MM.1S (cell line): Measurements from ENCODE around the gene LILRB5.

Experiments
- DNase-seq: peaks from one replicate; pipeline ENCODE4 v3.0.0-alpha.2; 2015
- H2AFZ ChIP-seq: fragments of 300-600 bp; sonication (generic); 2 replicates; pipeline ENCODE4 v1.6.0; 2016; ENCODE audit warnings: antibody characterized with exemption, low read length
- H3F3A ChIP-seq: fragments of 300-600 bp; sonication (generic); 2 replicates; pipeline ENCODE4 v1.6.1; 2016; ENCODE audit warnings: mild to moderate bottlenecking, antibody characterized with exemption, low read length, moderate library complexity, mixed read lengths; ENCODE audit not compliant: insufficient read depth
- H3K27ac ChIP-seq: fragments of 300-600 bp; sonication (generic); 2 replicates; pipeline ENCODE4 v1.5.1; 2016; ENCODE audit warnings: mild to moderate bottlenecking, low read length
- H3K27me3 ChIP-seq: fragments of 300-600 bp; sonication (generic); replicated peaks from 2 replicates; pipeline ENCODE4 v1.6.0; 2016; ENCODE audit warnings: low read length; ENCODE audit not compliant: insufficient read depth
- H3K36me3 ChIP-seq: fragments of 300-600 bp; sonication (generic); replicated peaks from 2 replicates; pipeline ENCODE4 v1.6.1; 2016; ENCODE audit warnings: mild to moderate bottlenecking, low read length, mixed read lengths; ENCODE audit not compliant: insufficient read depth
- H3K4me1 ChIP-seq: fragments of 300-600 bp; sonication (generic); 2 replicates; pipeline ENCODE4 v1.6.1; 2016; ENCODE audit warnings: low read length, mixed read lengths
- H3K4me2 ChIP-seq: fragments of 300-600 bp; sonication (generic); 2 replicates; pipeline ENCODE4 v1.6.0; 2016; ENCODE audit warnings: low read depth, low read length
- H3K4me3 ChIP-seq: fragments of 300-600 bp; sonication (generic); 2 replicates; pipeline ENCODE4 v1.5.1; 2016; ENCODE audit warnings: low read length, mixed read lengths
- H3K79me2 ChIP-seq: fragments of 300-600 bp; sonication (generic); 2 replicates; pipeline ENCODE4 v1.6.1; 2016; ENCODE audit warnings: mixed run types, low read length, mixed read lengths
- H3K9ac ChIP-seq: fragments of 300-600 bp; sonication (generic); 2 replicates; pipeline ENCODE4 v1.6.1; 2016; ENCODE audit warnings: low read length, mixed read lengths
- H3K9me2 ChIP-seq: fragments of 300-600 bp; sonication (generic); replicated peaks from 2 replicates; pipeline ENCODE4 v1.6.1; 2016; ENCODE audit warnings: mild to moderate bottlenecking, low read length, mixed read lengths; ENCODE audit not compliant: insufficient read depth
- H3K9me3 ChIP-seq: fragments of 300-600 bp; sonication (generic); replicated peaks from 2 replicates; pipeline ENCODE4 v1.6.1; 2016; ENCODE audit warnings: mild to moderate bottlenecking, low read length, mixed read lengths; ENCODE audit not compliant: insufficient read depth
- H4K20me1 ChIP-seq: fragments of 300-600 bp; sonication (generic); 2 replicates; pipeline ENCODE4 v1.6.1; 2016; ENCODE audit warnings: mild to moderate bottlenecking, low read length, moderate library complexity, mixed read lengths; ENCODE audit not compliant: insufficient read depth
- EZH2 ChIP-seq: fragments of 300-600 bp; sonication (generic); optimal IDR thresholded peaks from 2 replicates; pipeline ENCODE3; 2017; ENCODE audit warnings: low read depth, mild to moderate bottlenecking, antibody characterized with exemption, low read length, mixed read lengths
- EZH2phosphoT487 ChIP-seq: fragments of 300-600 bp; sonication (generic); IDR thresholded peaks from 2 replicates; pipeline ENCODE4 v1.6.1; 2018; ENCODE audit warnings: antibody characterized with exemption, low read length
- TF ChIP-seq, protein P1 (sequence below): fragments of 300-600 bp; sonication (generic); IDR thresholded peaks from 2 replicates; pipeline ENCODE4 v1.5.1; 2016; ENCODE audit warnings: antibody characterized with exemption, low read length, mixed read lengths

The LILRB5 gene

DNA sequence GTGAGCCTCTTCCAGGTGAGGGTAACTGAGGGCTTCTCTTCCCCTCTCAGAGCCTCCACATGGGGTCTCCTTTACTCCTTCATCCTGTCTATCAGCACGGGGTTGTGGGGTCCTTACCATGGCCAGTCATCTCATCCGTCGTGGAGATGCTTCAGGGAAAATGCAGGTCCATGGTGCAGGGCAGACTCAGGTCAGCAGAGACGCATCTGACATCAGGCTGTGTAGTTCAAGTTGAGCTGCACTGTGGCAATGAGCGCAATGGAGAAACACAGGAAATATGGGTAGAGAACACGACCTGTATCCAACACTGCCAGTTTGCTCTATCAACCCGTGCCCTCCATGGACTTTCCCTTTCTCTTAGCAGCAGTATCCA, 42.0 kb upstream of the LILRB5 start:
- H3K4me1 ChIP-seq, result no peaks in the 10 kb centered on the region
- no peak for TF ChIP-seq EZH2phosphoT487
- TF ChIP-seq EZH2, result no peak
- TF ChIP-seq, protein P1, sequence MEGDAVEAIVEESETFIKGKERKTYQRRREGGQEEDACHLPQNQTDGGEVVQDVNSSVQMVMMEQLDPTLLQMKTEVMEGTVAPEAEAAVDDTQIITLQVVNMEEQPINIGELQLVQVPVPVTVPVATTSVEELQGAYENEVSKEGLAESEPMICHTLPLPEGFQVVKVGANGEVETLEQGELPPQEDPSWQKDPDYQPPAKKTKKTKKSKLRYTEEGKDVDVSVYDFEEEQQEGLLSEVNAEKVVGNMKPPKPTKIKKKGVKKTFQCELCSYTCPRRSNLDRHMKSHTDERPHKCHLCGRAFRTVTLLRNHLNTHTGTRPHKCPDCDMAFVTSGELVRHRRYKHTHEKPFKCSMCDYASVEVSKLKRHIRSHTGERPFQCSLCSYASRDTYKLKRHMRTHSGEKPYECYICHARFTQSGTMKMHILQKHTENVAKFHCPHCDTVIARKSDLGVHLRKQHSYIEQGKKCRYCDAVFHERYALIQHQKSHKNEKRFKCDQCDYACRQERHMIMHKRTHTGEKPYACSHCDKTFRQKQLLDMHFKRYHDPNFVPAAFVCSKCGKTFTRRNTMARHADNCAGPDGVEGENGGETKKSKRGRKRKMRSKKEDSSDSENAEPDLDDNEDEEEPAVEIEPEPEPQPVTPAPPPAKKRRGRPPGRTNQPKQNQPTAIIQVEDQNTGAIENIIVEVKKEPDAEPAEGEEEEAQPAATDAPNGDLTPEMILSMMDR, result no peak
- no peaks in the 10 kb centered on the region for H4K20me1 ChIP-seq
- no peak overlapping the region for H3K9ac ChIP-seq
- DNase-seq, result no peak
- no peaks in the 10 kb centered on the region for H3F3A ChIP-seq
- no peaks in the 10 kb centered on the region for H3K9me2 ChIP-seq
- H3K4me2 ChIP-seq, result no peak overlapping the region
- no peak overlapping the region for H3K27ac ChIP-seq
- H3K79me2 ChIP-seq, result no peaks in the 10 kb centered on the region
- no peak overlapping the region for H2AFZ ChIP-seq
- no peaks in the 10 kb centered on the region for H3K9me3 ChIP-seq
- H3K27me3 ChIP-seq, result peaks cover 82% of the 10 kb centered on the region
- no peaks in the 10 kb centered on the region for H3K36me3 ChIP-seq
- H3K4me3 ChIP-seq, result no peak overlapping the region

- no peaks in the 10 kb centered on the region for H3K9me3 ChIP-seq
- H3K79me2 ChIP-seq, result no peaks in the 10 kb centered on the region
- peaks cover 86% of the 10 kb centered on the region for H3K27me3 ChIP-seq
- TF ChIP-seq, protein P1, result no peak
- TF ChIP-seq EZH2, result no peak
- TF ChIP-seq EZH2phosphoT487, result no peak
- no peak for DNase-seq
- H3K36me3 ChIP-seq, result no peaks in the 10 kb centered on the region
- H3K27ac ChIP-seq, result no peak overlapping the region
- H2AFZ ChIP-seq, result no peak overlapping the region
- no peaks in the 10 kb centered on the region for H4K20me1 ChIP-seq
- H3K9me2 ChIP-seq, result no peaks in the 10 kb centered on the region
- H3K9ac ChIP-seq, result no peak overlapping the region
- no peak overlapping the region for H3K4me3 ChIP-seq
- no peak overlapping the region for H3K4me2 ChIP-seq
- no peaks in the 10 kb centered on the region for H3F3A ChIP-seq
- H3K4me1 ChIP-seq, result no peaks in the 10 kb centered on the region
Measured at GRCh38 chr19:54298357-54299125, 41.5 kb upstream of the LILRB5 start.

DNA sequence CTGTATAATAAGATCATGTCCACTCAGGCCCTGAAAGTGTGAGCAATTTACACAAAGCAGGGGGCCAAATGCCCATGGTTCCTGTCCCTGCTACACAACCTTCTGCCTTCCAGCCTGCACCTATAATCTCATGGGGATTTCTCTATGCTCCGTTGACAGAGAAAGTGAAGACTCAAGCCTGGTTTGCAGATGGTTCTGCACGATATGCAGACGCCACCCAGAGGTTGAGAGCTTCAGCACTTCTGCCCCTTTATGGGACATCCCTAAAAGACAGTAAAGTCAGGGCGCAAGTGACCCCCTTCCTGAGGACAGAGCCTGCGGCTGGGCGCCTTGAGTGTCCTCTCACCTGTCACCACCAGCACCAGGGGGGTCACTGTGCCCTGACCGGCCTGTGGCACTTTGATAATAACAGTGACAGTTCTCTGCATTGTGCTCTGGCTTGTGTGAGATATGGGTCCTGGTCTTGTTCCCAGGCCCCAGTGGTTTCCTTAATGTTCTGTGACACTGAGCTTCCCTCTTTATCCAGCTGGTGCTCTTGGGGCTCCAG, 40.8 kb upstream of the LILRB5 start:
- H3K4me1 ChIP-seq, result no peaks in the 10 kb centered on the region
- no peaks in the 10 kb centered on the region for H3K79me2 ChIP-seq
- no peak overlapping the region for H3K4me3 ChIP-seq
- no peak overlapping the region for H3K9ac ChIP-seq
- H3K9me3 ChIP-seq, result no peaks in the 10 kb centered on the region
- H3K27ac ChIP-seq, result no peak overlapping the region
- no peak for DNase-seq
- H3K9me2 ChIP-seq, result no peaks in the 10 kb centered on the region
- no peaks in the 10 kb centered on the region for H3F3A ChIP-seq
- H2AFZ ChIP-seq, result no peak overlapping the region
- no peaks in the 10 kb centered on the region for H4K20me1 ChIP-seq
- H3K36me3 ChIP-seq, result no peaks in the 10 kb centered on the region
- no peak overlapping the region for H3K4me2 ChIP-seq
- H3K27me3 ChIP-seq, result peaks cover 87% of the 10 kb centered on the region
- TF ChIP-seq EZH2phosphoT487 (no peak), EZH2 (no peak)
- TF ChIP-seq, protein P1, result no peak
